Mononuclear cell (primary cell): Measurements from ENCODE around the gene CLEC4M. TPM values are rescaled to one million over a fixed set of nuclear protein-coding genes. Genes with fewer than 3 reads are reported as not detected.

Experiments
- H3K27me3 ChIP-seq: 2 replicates; pipeline ENCODE4 v1.6.0; 2011; ENCODE audit warnings: low read length, control low read depth; ENCODE audit not compliant: insufficient read depth
- H3K4me1 ChIP-seq: 2 replicates; pipeline ENCODE4 v1.5.1; 2011; ENCODE audit warnings: mild to moderate bottlenecking, low read length, control low read depth; ENCODE audit not compliant: insufficient read depth
- H3K4me3 ChIP-seq: 2 replicates; pipeline ENCODE4 v1.5.1; 2011; ENCODE audit warnings: mild to moderate bottlenecking, low read length, moderate library complexity
- H3K9me3 ChIP-seq: 2 replicates; pipeline ENCODE4 v1.5.1; 2011; ENCODE audit warnings: low read depth, mild to moderate bottlenecking, control low read depth, low read length
- total RNA-seq: library from RNA; depleted of rRNA; stranded (reverse); fragments of >200 nt; gene quantifications from one replicate; pipeline ENCODE4 v1.2.3, GENCODE V29; 2012

The CLEC4M gene, protein sequence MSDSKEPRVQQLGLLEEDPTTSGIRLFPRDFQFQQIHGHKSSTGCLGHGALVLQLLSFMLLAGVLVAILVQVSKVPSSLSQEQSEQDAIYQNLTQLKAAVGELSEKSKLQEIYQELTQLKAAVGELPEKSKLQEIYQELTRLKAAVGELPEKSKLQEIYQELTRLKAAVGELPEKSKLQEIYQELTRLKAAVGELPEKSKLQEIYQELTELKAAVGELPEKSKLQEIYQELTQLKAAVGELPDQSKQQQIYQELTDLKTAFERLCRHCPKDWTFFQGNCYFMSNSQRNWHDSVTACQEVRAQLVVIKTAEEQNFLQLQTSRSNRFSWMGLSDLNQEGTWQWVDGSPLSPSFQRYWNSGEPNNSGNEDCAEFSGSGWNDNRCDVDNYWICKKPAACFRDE
- total RNA-seq, result not detected

DNA sequence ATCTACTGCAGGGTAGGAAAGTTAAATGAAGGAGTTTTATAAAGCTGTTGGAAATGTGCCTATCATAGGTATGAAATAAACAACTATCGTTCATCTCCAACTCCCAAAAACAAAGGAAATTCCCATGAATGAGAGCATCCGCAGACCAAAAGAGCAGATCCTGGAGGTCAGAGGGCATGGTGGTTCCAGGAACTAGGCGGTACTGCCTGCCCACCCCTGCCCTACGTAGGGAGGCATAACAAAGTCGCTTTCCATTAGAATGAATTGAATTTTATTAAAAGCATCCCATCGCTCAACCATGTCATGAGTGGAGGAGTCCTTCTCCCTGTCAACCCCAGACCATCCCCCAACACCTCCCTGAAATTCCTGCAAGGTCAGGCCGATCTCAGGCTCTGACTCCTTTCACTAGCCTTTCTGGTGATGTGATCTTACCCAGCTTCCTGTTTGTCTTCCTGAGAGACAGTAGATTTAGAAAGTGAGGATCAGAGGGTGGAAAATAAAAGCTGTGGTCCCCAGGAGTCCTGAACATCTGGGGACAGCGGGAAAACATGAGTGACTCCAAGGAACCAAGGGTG lies at the start of gene CLEC4M:
Gene CLEC4M, plus strand, starts transcription at position 525 of the 575 bp plus-strand sequence. Its CDS starts 24 bp downstream, at position 549.
- no peaks in the 10 kb centered on the region for H3K4me1 ChIP-seq
- H3K9me3 ChIP-seq, result peaks cover 14% of the 10 kb centered on the region
- no peaks in the 10 kb centered on the region for H3K27me3 ChIP-seq
- H3K4me3 ChIP-seq, result no peak within 1 kb of the TSS

DNA sequence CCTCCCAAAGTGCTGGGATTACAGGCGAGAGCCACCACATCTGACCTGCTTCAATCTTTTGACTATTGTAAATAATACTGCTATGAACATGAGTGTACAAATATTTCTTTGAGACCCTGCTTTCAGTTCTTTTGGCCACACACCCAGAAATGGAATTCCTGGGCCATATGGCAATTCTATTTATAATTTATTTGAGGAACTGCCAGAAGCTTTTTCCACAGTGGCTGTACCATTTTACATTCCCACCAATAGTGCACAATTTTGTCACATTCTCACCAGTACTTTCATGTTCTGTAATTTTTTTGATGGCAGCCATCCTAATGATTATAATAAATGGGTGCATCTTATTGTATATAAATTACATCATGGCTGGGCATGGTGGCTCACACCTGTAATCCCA lies 47.4 kb upstream of the CLEC4M start:
- Histone ChIP-seq H3K9me3 (no peaks in the 10 kb centered on the region), H3K27me3 (no peaks in the 10 kb centered on the region), H3K4me3 (no peak overlapping the region), H3K4me1 (peaks cover 47% of the 10 kb centered on the region)

GRCh38 chr19:7716762-7717161 lies 46.3 kb upstream of the CLEC4M start:
- Histone ChIP-seq H3K27me3 (no peaks in the 10 kb centered on the region), H3K4me1 (peaks cover 45% of the 10 kb centered on the region), H3K4me3 (no peak overlapping the region), H3K9me3 (no peaks in the 10 kb centered on the region)

DNA sequence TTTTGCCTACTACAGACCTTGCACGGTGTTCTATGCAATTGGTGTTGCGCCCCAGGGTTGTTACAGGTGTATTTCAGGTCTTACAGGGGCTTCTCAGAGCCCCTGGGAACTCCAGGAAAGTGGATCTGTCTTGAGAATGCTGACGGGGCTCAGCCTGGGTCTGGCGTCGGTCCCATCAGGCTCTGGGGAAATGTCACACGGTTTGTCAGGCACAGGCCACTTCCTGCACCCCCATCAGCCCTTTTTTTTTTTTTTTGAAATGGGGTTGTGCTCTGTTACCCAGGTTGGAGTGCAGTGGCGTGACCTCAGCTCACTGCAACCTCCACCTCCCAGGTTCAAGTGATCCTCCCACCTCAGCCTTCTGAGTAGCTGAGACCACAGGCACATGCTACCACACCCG lies 44.4 kb upstream of the CLEC4M start:
- Histone ChIP-seq H3K4me3 (no peak overlapping the region), H3K4me1 (peaks cover 34% of the 10 kb centered on the region), H3K27me3 (no peaks in the 10 kb centered on the region), H3K9me3 (no peaks in the 10 kb centered on the region)

GRCh38 chr19:7720351-7720750 lies 42.7 kb upstream of the CLEC4M start:
- H3K9me3 ChIP-seq, result no peaks in the 10 kb centered on the region
- no peak overlapping the region for H3K4me3 ChIP-seq
- H3K27me3 ChIP-seq, result no peaks in the 10 kb centered on the region
- peaks cover 19% of the 10 kb centered on the region for H3K4me1 ChIP-seq

- peaks cover 12% of the 10 kb centered on the region for H3K4me1 ChIP-seq
- no peak overlapping the region for H3K4me3 ChIP-seq
- H3K27me3 ChIP-seq, result no peaks in the 10 kb centered on the region
- H3K9me3 ChIP-seq, result no peaks in the 10 kb centered on the region
Measured at GRCh38 chr19:7722231-7722651, 40.8 kb upstream of the CLEC4M start.

DNA sequence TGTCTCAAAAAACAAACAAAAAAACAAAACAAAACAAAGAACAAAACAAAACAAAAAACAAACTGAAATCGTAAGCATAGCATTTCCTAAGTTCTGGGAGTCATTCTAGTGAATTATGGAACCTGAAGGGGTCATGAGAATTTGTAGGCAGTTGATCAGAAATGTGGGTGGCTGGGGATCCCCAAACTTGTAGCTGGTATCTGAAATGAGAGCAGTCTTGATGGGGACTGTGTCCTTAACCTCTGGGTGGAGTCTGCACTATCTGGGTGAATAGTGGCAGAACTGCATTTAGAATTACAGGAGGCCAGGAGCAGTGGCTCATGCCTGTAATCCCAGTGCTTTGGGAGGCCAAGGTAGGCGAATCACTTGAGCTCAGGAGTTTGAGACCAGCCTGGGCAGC lies 37.3 kb upstream of the CLEC4M start:
- H3K4me3 ChIP-seq, result no peak overlapping the region
- peaks cover 21% of the 10 kb centered on the region for H3K4me1 ChIP-seq
- H3K27me3 ChIP-seq, result peaks cover 16% of the 10 kb centered on the region
- H3K9me3 ChIP-seq, result no peaks in the 10 kb centered on the region

- no peaks in the 10 kb centered on the region for H3K9me3 ChIP-seq
- peaks cover 31% of the 10 kb centered on the region for H3K4me1 ChIP-seq
- H3K27me3 ChIP-seq, result peaks cover 16% of the 10 kb centered on the region
- no peak overlapping the region for H3K4me3 ChIP-seq
Measured at GRCh38 chr19:7729211-7729610, 33.8 kb upstream of the CLEC4M start.

- Histone ChIP-seq H3K9me3 (no peaks in the 10 kb centered on the region), H3K4me1 (peaks cover 37% of the 10 kb centered on the region), H3K4me3 (no peak overlapping the region), H3K27me3 (peaks cover 16% of the 10 kb centered on the region)
Measured at GRCh38 chr19:7729831-7730285, 33.2 kb upstream of the CLEC4M start.

DNA sequence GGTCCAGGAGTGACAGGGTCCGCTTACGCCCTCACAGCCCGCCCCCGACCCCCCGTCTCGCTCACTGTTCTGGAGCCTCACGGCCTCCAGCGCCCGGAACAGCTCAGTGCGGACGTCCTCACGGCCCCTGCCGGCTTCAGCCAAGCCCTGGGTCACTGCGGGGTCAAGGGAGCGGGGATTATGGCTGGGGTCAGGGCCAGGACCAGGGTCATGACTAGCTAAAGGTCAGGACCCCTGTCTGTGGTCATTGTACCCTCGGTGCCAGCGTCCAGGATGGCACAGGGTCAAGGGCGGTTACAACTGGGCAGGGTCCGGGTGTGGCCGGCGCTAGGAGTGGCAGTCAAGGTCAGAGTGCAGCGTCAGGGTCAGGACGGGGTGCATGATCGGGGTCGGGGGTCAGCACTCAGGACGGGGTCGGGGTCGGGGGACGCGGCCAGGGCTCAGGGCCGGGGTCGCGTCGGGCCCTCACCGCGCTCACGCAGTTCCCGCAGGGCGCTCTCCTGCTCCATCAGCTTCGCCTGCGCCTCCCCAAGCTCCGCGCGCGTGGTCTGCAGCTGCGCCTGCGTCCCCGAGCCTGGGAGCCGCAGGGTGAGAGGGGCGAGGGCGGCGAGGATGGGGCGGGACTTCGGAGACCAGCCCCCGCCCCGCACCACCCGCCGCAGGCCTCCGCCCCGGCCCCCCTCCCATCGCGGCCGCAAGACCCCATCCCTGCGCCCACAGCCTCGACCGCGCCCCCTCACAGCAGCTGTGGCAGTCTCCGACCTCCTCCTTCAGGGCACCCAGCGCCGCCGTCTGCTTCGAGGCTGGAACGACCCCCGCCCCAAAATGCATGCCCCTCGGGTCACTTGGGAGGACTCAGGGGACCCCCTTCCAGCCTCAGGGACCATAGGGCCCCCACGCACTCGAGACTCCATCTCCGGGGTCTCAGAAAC lies 32.5 kb upstream of the CLEC4M start:
- Histone ChIP-seq H3K27me3 (peaks cover 16% of the 10 kb centered on the region), H3K4me3 (no peak overlapping the region), H3K4me1 (peaks cover 39% of the 10 kb centered on the region), H3K9me3 (no peaks in the 10 kb centered on the region)

GRCh38 chr19:7731218-7731595 lies 31.8 kb upstream of the CLEC4M start:
- Histone ChIP-seq H3K9me3 (no peaks in the 10 kb centered on the region), H3K4me3 (no peak overlapping the region), H3K27me3 (peaks cover 16% of the 10 kb centered on the region), H3K4me1 (peaks cover 43% of the 10 kb centered on the region)

- Histone ChIP-seq H3K4me3 (no peak overlapping the region), H3K27me3 (peaks cover 16% of the 10 kb centered on the region), H3K4me1 (peaks cover 43% of the 10 kb centered on the region)
Measured at GRCh38 chr19:7731615-7732014, 31.4 kb upstream of the CLEC4M start.

DNA sequence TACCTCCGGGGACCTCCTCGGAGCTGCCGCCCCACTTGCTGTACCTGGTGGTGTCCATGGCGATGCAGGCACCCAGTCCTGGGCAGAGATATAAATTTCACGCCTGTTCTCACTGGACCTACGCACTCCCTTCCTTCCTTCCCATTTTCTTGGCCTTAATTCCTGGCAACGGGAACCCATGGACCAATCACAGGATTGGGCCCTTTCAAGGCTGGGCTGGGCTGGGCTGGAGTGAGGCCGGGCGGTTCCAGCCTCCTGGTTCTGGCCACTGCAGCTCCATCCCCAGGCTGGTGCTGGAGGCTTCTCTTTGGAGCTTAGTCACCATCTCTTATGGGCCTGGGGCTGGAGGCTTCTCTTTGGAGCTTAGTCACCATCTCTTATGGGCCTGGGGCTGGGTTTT lies 31.0 kb upstream of the CLEC4M start, which contains the start of gene CLEC4G:
Gene CLEC4G, minus strand, starts transcription at position 66 of the 400 bp plus-strand sequence. Its CDS starts 8 bp downstream, at position 58.
- Histone ChIP-seq H3K27me3 (peaks cover 16% of the 10 kb centered on the region), H3K9me3 (no peaks in the 10 kb centered on the region), H3K4me1 (peaks cover 43% of the 10 kb centered on the region), H3K4me3 (no peak within 1 kb of the TSS)

More at GRCh38 chr19:7731615-7732014, 31.4 kb upstream of the CLEC4M start:
- H3K9me3 ChIP-seq, result no peaks in the 10 kb centered on the region

DNA sequence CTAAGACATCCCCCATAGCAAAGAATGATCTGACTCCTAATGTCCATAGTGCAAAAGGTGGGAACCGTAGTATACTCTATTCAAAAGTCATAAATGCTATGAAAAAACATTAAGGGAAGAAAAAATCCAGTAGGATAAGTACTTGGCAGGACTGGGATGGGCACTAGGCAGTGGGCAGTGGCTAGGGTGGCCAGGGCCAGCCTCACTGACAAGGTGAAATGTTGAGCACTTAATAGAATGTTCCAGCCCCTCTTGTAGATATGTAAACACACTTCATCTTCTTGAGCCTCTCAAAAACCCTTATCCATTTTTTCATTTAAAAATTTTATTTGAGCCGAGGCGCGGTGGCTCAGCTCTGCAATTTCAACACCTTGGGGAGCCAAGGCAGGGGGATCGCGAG lies 29.7 kb upstream of the CLEC4M start:
- H3K4me1 ChIP-seq, result peaks cover 43% of the 10 kb centered on the region
- H3K4me3 ChIP-seq, result no peak overlapping the region
- peaks cover 16% of the 10 kb centered on the region for H3K27me3 ChIP-seq
- no peaks in the 10 kb centered on the region for H3K9me3 ChIP-seq
